Liver (tissue), 3 donors: ENCODE measurements around the gene ZNF705A.

Experiments
- ATF3 ChIP-seq: IDR thresholded peaks from 2 replicates; pipeline ENCODE4 v1.6.1; 2016; ENCODE audit warnings: antibody characterized with exemption
- CTCF ChIP-seq: fragments of 150-350 bp; IDR thresholded peaks from 2 replicates; pipeline ENCODE4 v1.5.1; 2017; ENCODE audit warnings: improper control_type of control experiment, low read depth, low read length; ENCODE audit not compliant: missing input control
- RAD21 ChIP-seq, 2 donors: IDR thresholded peaks; 2 replicates each; pipeline ENCODE4 v1.6.1; 2016; ENCODE audit warnings: antibody characterized with exemption in 2 of 2, mild to moderate bottlenecking in 2 of 2
- donor health status: healthy.
- donor health status: healthy.

GRCh38 chr12:8154526-8154925 lies 2.3 kb upstream of the ZNF705A start:
- TF ChIP-seq RAD21 (IDR thresholded peaks at IDR 0.05) = no peak
- no peak for TF ChIP-seq ATF3
- TF ChIP-seq CTCF = no peak
